Measurements from ENCODE around the gene TCF7L2.
"Not testable (repeated sequence)": the region's sequence is repeated elsewhere in the genome, so short reads cannot be mapped to it uniquely, and the experiment has no call there.

Gene TCF7L2

DNA sequence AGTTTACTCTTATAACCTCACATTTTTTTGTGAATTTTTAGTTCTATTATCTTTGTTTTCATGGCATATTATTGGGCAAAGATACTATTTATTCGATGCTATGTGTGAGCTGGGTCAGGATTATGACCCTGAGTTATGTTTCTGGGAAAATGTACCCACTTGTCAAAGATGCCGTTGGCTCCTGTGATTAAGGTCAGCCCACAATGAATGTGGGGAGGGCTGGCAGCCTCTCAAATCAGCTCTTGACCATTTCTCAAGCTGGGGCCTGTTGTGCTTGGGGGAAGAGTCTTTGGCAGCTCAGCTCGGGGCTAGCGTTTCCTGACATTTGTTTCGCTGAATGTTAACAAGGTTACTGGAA, 97.5 kb downstream of the TCF7L2 start:
- peak; percentile 48 for DNase-seq

DNA sequence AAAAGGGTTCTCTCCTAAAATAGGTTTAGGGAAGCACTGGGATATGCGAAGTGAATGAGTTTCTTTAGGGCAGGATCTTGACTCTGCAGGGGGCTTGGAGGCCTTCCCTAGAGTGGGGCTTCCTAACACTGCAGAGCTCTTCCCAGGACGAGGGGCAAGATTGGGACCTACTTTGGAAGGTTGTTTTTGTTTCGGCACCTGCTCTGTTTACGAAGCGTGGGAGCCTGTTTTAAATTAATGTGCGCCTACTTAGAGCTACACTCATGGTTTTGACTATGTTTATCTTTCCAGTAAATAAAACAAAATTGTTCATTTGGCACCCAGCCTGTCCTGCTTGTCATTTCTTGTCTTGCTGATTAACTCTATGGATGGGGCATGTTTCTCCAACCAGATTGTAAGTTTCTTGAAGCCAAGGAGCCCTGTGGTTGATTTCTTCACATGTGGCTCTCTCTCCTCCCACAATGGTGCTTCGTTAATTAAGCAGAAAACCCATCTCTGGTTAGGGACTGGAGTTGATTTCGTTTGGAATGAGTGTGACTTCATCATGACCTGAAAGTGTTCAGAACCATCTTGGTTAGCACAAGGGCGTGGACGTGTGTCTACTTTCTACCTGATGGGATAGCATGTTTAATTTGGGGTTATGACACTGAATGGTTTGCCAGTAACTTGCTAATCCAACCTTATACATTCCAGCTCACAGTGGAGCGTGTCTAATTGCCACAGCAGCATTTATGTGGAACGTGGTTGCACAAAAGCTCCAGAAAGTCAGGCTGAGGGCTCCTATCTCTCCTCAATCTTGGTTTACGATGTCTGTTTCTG, 98.1 kb downstream of the TCF7L2 start:
- peak; percentile 31 for DNase-seq

DNA sequence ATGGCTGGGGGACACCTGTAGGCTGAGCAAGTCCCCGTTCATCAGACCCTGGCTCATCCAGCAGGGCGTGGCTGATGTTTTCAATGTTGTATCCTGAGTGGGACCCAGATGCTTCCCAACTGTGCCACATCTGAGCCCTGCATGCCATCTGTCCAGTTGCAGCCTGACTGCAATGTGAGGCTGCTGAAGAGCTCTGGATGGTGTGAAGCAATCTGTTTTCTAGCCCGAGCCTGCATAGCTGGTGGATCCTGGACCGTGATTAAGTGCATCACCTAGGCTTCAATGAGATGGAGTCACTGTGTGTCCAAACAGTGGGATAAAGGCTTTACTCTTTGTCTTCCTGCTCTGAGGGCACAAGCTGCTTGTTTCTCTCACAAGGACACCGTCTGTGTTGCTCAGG, 99.8 kb downstream of the TCF7L2 start:
- DNase-seq, result no peak

DNA sequence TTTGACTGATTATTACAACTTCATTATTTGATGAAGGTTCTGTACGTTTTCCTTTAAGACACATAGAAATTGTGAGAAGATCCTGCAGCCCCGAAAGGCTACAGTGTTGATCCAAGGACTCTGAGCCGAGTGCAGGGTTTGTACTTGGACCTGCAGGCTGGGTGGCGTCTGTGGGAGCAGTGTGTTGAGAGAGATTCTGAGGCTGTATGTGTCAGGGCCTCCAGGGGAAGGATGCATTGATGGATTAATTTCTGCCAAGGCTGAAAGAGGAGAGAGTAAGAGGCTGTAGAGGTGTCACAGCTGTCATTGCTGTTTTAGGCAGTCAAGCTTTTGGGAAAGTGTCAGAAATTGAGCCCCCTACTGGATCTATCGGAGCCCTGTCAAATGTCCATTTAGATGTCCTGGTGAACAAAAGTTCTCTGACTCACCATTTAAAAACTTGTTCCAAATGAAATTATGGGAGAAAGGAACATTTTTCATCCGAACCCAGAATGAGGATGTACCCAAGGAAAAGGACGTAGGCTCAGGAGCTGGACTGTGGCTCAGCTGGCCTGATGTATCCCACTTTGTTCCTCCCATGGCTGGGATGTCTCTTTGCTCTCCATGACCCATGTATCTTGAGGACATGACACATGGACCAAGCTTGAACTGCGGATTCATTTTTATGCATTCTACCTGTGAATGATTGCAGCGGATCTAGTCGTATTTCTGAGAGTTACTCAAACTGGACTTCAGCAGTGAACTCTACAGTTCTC, 102.2 kb downstream of the TCF7L2 start:
- DNase-seq, result peak; percentile 47

DNA sequence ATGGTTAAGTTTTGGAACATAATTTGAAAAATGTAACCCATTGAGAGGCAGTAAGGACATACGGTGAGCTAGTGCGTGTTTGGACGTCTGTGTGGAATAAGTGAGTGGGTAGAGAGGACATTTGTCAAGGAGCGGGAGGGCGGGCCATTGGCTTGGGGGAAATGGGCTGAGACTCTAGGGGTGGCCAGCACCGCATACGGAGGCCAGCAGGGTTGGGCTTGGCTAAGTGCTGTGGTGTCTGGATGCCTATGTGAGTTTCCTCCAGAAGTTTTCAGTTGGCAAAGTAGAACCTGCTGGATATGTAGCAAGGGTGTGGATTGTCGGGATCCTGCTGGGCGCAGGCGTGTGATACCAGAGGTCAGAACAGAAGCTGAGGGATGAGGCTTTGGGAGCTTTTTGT, 103.0 kb downstream of the TCF7L2 start:
- DNase-seq, result no peak

DNA sequence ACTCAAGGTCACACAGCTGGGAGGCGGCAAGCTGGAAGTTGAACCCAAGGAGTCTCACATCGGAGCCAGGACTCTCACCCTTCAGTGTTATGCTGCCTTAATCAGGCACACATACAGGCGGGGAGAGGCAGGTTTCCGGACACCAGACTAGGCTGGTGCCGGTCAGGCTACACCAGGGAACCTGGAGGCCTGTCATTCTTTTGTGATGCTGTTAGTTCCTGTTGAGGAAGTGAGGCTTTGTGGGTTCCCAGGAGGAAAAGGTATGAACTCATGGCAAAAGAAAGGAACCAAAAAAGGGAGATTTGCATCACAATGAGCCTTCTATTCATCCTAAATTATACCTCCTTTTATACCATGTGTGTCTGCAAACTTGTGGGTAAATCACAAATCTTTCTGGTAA, 103.8 kb downstream of the TCF7L2 start:
- DNase-seq, result peak; percentile 53

DNA sequence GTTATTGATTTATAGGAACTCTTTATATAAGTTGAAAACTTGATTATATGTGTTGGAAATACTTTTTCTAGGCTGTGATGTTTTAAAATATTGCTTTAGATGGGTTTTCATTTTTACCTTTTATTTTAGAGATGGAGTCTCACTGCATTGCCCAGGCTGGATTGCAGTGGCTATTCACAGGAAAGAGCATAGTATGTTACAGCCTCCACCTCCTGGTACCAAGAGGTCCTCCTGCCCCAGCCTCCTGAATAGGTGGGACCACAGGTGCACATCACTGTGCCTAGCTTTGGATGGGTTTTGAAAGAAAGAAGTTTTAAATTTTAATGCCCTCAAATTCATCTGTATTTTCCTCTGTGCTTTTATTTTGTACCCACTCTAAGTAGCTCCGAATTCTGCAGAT, 105.4 kb downstream of the TCF7L2 start:
- no peak for DNase-seq

DNA sequence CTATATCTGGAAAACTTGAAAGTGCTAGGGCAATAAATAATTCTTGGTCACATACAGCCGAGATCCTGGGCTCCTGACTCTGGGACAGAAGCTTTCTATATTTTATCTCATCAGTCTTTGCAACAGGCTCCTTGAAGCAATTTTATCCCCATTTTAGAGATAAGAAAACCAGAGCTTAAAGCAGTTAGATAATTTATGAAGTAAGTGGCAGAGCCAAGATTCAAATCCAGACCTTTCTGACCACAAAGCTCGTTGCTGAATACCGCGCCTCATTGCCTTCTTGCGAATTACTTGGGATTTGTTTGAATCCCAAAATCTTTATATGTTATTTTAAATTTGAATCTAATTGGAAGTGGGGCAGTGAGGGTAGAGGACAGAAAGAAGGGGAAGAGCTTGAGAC, 106.0 kb downstream of the TCF7L2 start:
- no peak for DNase-seq

DNA sequence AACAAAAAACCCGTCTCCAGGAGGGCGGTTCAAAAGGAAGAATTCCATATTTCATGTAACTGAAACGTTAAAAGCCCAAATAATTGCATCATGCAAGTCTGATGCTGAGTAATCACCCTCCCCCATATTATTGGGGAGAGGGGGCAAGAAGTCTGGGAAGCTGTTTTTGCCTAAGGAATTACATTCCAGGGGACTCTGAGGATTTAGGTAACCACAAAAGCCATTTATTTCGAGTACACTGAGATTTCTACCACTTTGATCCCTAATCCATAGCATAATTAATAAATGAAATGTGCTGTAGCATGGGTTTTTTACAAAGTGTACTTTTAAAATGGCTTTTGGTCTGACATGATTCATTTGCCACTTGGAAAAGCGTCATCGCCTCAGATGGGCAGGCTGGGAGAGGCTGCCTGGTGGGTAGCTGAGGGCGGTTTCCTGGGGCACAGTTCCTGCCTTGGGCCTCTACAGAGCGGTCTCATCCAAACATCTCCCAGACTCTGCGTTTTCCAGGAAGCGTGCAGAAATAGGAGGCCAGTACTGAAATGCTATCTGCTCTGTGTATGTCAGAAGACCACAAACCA, 106.5 kb downstream of the TCF7L2 start:
- peak; percentile 98 for DNase-seq

DNA sequence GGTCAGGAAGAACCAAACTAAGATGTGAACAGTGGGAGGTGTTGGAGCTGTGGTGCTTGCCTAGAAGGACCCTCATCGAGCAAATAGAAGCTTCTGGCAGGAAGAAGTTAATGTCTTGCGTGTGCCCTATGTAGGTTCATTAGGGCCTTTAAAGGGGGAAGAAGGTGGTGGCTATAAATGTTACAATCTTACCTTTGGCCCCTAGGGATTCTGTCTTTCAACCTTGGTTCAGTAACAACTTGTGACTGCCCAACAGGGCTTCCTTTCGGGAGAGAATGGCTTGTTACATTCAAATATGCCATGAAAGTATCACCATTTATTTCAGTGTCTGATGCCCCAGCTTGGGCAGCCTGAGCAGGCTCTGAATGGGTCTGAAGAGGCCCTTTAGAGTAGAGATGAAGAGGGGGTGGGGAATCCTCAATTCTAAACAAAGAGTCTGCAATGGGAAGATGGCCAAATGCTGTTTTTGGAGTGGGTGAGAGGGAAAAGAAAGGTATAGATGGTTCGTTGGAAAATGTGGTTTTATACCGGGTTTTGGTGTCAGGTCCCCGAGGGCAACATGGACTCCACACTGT, 108.0 kb downstream of the TCF7L2 start:
- DNase-seq, result peak; percentile 50

DNA sequence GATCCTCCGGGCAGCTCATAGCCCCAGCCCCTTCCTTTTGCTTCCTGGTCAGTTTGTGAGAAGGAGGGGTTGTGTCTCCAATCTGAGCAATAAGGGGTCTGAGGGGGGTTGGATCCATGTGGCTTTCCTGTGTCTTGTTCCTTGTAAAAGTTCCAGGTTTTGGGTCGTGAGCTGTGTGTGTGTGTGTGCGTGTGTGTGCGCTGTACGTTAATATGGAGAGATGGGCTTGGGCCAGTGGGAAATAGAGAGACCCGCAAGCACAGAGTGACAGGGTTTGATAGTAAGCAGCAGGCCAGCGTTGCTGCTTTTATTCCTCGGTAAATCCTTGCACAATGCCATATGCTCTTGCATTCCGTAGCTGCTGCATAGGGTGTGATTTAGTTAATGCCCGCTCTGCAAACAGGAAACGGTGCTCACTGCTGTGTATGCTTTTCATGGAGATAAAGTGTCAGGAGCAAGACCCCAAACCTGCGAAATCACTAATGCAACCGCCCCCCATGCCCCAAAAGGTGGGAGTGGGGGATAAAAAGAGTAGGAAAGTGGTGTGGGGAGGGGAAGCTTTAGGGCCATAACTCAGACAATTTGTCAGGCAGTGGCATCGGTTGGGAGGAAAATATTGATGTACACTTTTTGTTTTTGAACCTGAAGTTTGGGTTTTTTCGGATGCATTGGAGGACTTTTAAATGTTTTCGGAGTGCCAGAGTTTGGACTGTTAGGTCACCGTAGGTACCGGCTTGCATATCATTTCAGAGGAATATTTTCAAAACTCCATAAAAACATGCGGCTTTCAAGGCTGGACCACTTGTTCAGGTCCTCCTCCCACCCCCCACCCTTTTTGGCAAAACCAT, 108.7 kb downstream of the TCF7L2 start:
- DNase-seq, result peak; percentile 84

DNA sequence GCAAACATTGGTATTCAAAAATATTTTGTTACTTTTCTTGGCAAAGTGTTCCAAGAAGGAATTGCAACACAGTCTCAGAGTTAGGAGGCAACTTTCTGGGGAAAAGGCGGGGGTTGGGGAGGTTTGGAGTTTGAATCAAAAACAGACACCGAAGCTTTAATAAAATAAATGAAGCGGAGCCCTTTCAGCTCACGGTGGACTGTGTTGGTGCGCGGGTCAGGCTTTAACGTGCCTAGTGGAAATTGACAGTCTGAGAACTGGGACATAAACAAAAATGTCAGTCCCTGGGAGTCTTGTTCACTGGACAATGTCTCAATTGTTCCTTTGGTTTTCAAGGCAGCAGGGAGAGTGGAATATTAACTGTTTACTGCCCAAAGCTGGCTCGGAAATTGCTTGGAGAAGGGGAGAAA, 109.3 kb downstream of the TCF7L2 start:
- DNase-seq, result peak; percentile 93

DNA sequence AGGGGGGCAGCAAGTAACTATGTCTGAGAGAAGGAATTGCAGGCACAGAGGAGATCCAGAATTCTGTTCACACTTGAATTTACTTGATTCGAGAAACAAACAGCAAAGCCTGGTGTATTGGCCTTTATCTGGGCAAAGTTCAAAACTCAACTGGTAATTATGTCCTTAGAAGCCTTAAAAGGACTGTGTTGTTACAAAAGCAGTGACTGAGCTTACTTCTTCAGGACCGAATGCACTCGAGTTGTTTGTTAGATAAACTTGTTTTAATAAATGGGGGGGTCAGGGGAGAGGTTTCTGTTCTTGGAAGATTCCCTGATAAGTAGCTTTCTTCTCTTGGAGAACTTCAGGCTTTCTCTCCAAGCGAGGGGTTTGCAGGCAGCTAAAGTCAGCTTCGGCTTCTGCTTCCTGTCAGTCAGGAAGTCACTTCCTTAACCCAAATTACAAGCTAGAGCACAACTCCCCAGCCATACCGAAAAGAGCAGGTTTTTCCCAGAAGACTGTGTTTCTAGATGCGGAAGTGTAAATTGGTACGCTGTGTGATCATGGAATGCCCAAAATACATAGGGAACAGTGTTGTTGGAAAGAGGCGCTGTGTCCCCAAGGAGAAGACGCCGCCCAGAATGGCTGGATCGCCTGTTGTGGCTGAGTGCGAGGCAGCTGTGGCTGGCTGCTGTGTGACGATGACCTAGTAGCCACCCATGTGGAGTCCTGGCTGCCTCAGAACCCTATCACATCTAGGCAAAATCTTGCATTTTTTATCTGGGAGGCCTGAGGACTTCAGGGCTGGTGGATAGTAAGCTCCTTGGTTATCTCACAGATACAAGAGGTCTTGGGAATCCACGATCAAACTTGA, 110.4 kb downstream of the TCF7L2 start:
- no peak for DNase-seq

DNA sequence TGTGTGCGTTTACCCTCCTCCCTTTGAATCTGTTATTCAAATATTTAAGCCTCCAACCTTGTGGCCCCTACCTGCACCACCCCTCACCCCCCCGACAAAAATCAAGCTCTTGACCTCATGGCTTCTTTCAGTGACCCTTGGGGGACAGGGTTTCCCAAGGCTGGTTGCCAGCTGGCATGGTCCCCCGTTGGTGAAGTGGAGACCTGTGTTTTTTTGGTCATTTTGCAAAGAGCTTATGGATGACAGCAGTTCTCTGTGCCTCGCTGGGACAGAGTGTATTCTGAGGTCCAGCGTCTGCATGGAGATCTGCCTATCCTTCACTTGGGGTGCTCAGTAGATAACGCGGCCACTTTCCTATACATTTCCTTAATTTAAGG, 111.0 kb downstream of the TCF7L2 start:
- no peak for DNase-seq

DNA sequence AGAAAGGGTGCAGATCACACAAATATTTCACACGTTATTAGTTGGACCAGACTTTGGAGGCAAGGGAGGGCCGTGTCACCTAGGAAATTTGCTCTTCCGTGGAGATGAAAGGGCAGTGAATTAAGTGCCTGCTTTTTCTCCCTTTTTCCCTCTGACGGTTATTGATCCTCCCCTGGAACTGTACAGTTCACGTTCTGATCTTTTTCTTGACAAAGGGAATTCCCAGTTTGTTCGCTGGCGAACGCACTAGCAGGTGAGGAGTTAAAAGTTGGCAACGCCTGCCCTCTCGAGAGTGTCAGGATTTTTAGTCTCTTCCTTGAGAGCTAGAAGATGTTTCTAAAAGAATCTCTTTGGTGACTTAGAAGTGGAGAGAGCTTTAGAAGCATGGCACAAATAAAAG, 111.5 kb downstream of the TCF7L2 start:
- DNase-seq, result no peak

DNA sequence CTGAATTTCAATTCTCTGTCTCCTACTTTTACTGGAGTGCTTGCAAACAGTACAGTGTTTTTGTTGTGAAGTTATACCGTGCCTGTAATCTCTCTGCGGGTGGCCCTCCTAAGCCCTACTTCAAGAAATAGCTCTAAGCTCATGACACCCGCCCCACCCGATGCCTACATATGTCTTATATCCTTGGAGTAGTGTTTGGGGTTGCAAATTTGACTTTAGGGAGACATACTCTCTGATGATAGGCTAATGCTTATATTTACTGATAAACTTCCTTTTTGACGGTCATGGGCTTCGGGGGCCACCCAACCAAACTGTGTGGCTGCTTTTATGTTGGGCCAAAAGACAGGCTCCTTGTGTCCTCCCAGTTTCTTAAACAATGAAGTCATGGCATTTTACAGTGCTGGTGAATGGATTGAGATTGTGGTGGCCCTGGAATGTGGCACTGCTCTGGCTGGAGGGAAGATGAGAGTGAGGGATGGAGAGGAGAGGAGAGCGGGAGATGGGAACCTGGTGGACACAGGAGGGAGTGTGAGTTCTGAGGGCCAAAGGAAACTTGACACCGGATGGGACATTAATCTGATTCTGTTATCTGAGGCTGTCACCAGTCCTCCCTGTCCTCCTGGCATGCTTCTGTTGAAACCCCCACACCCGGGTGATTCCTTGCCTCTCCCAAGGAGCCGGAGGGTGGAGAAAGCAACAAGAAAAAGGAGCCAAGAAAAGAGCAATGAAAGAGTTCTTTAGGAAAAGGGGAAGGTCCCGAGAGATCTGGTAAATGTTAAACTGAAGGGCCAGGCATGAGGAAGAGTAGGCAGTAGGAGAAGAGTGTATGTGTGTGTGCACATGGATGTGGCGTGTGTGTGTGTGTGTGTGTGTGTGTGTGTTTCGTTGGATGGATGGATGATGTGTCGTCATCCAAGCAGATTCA, 113.3 kb downstream of the TCF7L2 start:
- peak; percentile 57 for DNase-seq

DNA sequence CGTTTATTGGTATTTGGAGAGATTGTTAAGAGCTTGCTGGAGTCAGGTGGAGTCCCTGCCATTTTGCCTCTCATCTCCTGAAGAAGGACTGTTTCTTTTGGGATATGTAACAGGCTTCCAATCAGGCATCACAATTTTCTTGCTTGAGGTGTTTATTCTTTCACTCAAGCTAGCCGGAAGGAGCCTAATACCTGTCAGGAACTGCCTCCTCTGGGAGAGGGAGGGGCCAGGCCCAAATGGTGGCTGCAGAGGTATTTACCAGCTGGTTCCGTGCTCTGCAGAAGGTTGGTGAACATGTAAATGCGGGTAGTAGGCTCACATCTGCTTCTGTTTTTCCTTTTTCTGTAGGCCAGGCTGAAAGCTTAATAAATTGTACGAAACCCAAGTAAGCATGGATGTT, 114.0 kb downstream of the TCF7L2 start:
- DNase-seq, result no peak

DNA sequence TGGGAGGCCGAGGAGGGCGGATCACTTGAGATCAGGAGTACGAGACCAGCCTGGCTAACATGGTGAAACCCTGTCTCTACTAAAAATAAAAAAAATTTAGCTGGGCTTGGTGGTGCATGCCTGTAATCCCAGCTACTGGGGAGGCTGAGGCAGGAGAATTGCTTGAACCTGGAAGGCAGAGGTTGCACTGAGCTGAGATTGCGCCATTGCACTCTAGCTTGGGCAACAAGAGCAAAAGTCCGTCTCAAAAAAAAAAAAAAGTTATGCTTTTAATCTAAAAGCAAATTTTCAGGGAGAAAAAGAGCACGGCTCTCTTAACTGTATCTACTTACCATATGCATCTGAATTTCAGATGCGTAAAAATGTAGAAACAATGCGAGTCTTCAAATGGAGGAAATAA, 116.1 kb downstream of the TCF7L2 start:
- DNase-seq, result not testable (repeated sequence)

DNA sequence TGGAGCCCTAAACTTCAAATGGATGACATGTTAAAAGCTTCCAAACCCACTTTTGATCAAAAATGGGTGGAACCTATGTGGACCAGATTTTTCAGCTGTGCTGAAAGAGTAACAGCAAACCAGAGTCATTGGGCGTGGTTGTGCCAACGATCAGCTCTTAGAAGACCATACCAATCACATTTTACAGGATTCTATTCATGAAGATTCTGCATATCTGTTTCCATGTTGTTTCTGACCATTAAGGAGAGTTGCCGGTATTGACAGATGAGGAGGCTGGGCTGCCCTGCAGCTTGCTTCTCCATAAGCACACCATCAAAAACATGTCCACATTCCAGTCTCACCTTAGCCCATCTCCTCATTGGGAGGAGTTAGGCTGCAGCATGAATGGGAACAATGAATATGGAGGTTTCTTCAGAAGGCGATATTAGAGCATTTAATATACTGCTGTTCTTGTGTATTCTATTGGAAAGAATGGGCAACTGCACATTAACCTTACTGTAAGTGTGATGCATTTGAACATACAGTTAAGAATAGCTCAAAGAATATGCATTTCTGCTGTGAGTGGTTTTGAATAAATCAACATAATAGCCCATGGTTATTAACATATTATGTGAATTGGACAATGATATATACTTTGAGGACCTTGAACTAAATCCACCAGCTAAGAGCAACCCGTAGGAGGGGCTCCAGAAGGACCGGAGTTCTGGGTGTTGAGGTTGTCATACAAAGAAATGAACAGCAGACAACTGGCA, 116.7 kb downstream of the TCF7L2 start:
- DNase-seq, result no peak

DNA sequence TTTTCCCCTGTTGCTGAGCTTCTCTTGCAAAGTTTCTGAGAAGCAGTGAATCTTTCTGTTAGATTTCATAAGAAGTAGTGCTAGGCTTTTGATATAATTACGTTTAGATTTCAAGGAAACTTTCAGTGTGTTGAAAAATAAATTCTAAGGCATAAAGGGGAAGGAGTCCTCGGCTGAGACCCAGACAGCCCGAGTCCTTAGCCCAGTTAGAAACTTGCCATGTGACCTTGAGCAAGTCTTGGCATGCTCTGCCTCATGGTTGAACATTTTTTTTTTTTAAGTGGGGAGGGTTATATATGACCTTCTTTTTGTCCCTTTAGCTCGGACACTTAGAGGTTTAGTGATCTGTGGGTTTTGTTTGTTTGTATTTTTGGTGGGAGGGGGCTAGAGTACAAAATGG, 117.5 kb downstream of the TCF7L2 start:
- no peak for DNase-seq
